AG20443 (cell line): ENCODE results near the gene UBA52.
"Not testable (repeated sequence)": the region's sequence is repeated elsewhere in the genome, so short reads cannot be mapped to it uniquely, and the experiment has no call there.

ENCODE experiments used
- DNase-seq: peaks from one replicate; pipeline ENCODE4 v3.0.0; 2012; ENCODE audit warnings: low spot score, mixed read lengths

The UBA52 gene

DNA sequence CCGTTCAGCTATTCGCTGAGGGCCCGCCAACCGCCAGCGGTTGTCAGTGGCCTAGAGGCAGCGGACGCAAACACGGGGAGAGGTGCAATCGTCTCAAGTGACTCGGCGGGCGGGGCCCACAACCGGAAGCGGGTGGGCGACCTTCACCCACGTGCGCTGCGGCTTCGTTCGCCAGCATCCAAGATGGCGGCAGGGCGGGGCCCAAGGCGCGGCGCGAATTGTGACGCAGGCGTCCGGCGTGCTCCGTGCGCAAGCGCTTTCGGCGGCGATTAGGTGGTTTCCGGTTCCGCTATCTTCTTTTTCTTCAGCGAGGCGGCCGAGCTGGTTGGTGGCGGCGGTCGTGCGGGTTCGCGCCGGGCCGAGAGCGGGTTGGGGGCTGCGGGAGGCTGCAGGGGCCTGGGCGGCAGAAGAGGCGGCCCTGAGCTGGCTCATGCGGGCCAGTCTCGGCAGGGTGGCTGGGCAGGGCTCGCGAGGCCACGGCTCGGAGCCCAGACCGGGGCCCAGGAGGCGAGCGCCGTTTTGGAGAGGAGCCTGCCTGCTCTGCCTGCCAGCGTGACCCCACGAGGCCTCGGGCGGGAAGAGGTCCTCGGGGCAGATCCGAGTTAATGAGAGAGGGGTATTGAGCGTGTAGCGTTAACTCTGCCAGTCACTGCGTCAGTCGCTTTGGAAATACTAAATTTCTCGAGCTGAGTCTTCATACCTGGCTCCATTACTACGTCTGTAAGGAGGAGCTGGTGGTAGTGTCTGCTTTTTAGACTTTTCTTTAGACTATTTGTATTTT is at the start of gene UBA52:
Gene UBA52 (plus strand): TSS at position 294 of the 781 bp plus-strand sequence. CDS start 1,444 bp downstream, outside the sequence.
- peak; percentile 97 for DNase-seq

- peak; percentile 98 for DNase-seq
These were observed 49.4 kb upstream of the UBA52 start for GRCh38 chr19:18522124-18522861.

DNA sequence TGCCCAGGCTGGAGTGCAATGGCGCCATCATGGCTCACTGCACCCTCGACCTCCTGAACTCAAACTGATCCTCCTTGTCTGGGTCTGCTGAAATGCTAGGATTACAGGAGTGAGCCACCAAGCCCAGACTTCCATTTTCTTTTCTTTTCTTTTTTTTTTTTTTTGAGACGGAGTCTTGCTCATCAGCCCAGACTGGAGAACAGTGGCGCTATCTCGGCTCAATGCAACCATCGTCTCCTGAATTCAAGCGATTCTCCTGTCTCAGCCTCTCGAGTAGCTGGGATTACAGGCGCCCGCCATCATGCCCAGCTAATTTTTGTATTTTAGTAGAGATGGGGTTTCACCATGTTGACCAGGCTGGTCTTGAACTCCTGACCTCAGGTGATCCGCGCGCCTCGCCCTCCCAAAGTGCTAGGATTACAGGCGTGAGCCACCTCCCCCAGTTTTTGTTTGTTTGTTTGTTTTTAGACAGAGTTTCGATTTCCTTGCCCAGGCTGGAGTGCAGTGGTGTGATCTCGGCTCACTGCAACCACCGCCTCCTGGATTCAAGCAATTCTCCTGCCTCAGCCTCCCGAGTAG is 48.7 kb upstream of the UBA52 start:
- not testable (repeated sequence) for DNase-seq

DNA sequence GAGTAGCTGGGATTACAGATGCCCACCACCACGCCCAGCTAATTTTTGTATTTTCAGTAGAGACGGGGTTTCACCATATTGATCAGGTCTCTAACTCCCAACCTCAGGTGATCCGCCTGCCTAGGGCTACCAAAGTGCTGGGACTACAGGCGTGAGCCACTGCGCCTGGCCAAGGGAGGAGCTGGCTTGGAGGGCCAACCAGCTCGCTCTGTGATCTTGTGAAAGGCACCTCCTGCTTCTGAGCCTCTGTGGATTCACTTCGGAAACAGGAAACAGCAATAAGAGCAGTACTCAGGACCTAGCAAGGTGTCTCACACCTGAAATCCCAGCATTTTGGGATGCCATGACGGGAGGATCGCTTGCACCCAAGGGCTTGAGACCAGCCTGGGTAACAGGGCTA is 47.8 kb upstream of the UBA52 start:
- no peak for DNase-seq

GRCh38 chr19:18526316-18526715 is 45.3 kb upstream of the UBA52 start:
- no peak for DNase-seq

GRCh38 chr19:18529782-18530181 is 41.9 kb upstream of the UBA52 start:
- peak; percentile 37 for DNase-seq

- no peak for DNase-seq
These were observed 40.2 kb upstream of the UBA52 start for GRCh38 chr19:18531485-18531884.

DNA sequence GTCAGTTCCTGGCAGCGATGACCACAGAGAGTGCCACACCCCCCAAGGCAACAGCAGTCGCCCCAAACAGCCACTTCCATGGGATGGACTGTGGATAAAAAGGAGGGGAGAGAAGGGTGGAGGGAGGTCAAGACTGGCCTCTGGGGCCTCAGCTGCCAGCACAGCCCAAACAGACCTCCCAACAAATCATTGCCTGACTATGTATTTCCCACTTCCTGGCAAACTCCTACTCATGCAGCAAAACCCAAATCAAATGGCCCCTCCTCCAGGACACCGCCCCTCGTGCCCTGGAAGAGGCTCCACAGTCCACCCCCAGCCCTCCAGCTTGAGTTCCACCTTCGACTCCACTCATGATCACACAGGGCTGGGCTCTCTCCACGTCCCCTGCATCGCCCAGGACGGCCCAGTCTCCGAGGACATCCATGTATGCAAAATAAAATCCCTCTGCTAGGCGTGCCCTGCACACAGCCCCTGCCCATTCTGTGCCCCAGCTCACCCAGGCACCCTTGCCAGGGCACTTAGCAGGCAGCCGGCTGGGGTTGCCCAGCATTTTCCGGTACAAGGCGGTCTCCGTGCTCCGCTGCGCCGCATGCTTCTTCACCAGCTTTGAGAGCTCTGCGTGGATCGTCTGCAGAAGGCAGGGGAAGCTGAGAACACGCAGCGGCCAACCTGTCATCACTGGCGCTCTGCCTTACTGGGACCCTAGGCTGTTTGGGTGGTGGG is 39.3 kb upstream of the UBA52 start:
- DNase-seq, result no peak

DNA sequence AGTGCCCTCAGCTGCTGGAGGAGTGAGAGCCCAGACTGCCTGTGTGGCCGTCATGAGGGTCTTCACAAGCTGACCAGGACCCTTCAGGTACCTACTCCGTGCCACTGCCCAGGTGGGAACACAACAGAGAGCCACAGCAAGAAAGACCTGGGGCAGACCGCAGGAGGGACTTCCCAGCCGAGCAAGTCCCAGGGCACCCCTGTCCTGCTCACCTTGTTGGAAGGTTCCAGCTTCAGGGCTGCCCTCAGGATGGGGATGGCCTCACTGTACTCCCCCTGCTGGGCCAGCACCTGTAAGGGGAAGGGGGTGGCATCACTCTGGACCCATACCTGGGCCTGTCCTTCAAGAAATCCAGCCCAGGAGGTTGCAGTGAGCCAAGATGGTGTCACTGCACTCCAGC is 38.6 kb upstream of the UBA52 start:
- no peak for DNase-seq

DNA sequence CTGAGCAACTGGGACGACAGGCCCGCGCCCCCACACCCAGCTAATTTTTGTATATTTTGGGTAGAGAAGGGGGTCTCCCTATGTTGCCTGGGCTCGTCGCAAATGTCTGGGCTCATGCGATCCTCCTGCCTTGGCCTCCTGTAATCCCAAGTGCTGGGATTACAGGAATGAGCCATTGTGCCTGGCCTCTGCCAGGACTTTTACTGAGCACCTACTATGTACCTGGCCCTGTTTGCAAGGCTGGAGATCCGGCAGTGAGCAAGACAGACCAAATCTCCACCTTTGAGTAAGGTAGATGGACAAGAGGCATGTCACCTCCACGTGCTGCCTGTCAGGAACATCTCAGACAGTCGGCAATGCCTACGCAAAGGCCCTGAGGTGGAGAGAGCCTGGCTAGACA is 35.2 kb upstream of the UBA52 start:
- DNase-seq, result no peak

- no peak for DNase-seq
These were observed 34.2 kb upstream of the UBA52 start for GRCh38 chr19:18537431-18537830.

GRCh38 chr19:18538115-18538514 is 33.5 kb upstream of the UBA52 start:
- no peak for DNase-seq

- no peak for DNase-seq
These were observed 32.3 kb upstream of the UBA52 start for GRCh38 chr19:18539372-18539771.

DNA sequence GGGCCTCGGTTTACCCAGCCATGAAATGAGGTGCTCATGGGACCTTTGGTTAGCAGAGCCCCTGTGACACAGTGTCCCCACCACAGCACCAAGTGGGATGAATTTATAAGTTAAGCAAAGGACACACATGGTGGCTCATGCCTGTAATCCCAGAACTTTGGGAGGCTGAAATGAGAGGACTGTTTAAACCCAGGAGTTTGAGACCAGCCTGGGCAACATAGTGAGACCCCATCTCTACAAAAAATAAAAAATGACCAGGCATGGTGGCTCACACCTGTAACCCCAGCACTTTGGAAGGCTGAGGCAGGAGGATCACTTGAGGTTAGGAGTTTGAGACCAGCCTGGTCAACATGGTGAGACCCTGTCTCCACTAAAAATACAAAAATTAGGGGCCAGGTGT is 31.5 kb upstream of the UBA52 start:
- not testable (repeated sequence) for DNase-seq

DNA sequence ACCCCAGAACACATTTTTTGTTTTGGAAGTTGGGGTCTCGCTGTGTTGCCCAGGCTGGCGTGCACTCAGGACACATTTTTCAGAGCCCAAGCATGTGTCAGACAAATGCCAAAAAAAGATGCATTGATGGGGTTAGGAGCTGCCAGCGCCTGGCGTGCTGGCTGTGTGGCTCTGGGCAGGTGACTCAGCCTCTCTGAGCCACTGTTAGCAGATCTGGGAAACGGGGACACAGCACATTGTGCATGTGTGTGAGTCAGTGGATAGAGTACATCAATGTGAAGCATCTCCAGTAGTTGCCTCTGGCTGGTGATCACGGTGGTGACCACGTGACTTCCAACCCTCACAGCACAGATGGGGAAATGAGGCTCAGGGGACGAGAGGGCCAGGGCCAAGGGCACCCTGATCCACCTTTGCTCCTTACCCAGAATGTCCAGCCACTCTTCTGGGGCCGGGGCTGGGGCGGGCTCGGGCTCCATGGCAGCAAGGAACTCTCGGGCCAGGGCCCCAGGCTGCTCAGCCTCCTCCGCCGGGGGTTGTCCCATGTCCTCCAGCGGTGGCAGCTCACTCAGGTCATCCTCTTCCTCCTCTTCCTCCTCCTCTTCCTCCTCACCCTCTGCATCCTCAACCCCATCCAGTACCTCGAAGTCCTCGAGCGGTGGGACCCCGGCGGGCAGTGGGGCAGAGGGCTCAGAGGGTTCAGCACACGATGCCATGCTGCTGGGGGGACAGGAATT is 30.2 kb upstream of the UBA52 start:
- peak; percentile 63 for DNase-seq

DNA sequence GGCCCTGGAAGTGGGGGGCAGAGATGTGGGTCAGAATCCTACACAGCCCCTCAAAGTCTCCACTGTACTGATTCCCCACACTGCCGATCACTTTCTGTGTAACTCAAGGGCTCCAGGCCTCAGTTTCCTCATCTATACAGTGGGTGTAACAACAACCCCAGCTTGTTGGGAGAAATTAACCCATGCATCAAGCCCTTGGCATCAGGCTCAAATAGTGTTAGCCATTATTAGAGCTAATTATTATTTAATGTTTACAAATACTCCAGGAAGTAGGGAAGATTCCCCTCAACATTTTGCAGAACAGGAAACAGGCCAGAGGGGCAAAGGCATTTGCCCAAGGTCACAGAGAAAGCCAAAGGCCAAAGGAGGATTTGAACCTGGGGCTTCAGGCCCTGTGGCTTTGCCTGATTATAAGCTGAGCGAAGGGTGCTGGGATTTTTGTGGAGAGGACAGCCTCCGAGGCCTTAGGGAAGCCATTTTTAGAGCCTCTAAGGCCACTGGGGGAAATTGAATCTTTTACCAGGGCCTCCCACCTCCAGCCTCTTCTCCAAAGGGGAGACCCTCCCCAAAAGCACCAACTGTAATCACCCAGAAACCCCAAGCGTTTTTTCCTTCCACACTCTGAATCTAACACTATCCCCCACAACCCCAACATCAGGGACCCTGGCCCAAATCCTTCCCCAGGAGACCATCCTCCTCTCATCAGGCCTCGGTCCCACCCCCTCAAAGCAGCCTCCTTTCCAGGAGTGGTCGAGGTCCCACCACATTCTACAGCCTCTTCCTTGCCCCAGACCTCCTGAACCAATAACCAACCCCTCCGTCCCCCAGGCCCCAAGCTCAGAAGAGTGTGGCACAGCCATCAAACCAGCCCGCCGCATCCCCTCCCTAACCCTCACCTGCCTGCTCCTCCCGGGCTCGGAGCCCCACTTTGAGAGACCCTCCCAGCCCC is 29.4 kb upstream of the UBA52 start:
- DNase-seq, result no peak

DNA sequence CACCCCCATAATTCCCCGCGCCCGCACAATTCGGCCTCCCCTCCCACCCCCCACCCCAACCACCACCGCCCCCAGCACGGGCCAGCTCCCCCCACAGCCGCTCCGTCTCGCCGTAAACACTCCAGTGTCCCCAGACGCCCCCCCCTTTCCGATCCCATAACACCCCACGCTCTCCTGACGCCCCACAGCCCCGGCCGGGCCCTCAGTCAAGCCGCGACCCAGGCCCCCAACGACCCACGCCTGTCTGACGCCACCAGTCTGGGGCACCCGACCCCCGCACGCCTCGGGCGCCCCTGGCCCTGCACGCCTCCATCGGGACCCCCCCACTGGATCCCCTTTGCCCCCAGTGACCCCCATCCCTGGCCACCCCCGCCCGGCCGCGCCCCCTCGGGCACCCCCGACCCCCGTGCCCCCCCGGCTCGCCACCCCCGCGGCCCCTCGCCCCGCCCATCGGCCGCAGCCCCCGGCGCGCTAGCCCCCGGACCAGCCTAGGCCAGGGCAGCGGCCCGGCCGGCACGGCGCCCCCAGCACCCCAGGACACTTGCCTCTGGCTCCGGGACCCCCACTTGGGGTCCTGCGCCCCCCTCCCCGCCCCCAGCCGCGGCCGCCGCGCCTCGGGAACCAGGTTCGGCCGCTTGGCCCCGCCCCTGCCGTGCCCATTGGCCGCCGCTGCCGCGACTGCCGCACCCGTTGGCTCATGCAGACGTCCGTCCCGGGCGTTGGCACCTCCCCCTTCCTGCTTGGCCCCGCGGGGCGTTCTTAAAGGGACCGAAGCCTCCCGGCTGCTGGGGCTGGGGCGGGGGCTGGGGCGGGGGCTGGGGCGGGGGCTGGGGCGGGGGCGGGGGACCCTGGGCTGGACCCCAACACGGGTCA is 28.5 kb upstream of the UBA52 start, which contains the start of gene FKBP8:
Gene FKBP8 (minus strand): TSS at position 633 of the 873 bp plus-strand sequence. CDS start 1,603 bp downstream, outside the sequence.
- DNase-seq, result peak; percentile 99

DNA sequence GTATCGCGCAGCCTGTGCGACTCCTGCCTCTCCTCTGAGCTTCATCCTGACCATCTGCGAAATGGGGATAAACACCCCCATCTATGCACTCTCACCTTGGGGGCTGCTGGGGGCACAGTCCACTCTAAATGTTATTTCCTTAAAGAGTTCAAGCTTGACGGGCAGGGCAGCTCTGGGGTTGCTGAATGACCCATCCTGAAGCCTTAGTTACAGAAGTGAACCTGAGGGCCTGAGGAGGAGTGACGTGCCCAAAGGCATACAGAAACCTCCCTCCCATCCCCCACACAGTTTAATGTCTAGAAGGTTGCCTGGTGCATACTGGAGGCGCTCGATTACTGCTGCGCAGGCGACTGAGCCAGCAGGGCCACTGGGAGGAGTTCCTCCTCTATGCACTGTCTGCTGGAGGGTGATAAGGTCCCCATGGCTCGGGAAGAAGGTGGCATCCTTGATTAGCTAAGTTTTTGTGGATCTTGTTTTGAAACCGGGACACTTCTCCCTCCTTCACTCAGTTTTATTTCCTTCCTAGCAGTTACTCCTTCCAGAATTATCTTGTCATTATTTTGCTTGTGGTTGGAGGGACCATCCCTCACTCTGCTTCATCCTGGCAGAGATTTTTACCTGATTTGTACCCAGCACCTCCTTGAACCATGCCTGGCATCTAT is 27.7 kb upstream of the UBA52 start:
- DNase-seq, result peak; percentile 58

- no peak for DNase-seq
These were observed 20.0 kb upstream of the UBA52 start for GRCh38 chr19:18551631-18552030.
